Esophagus squamous epithelium (tissue), 5 donors: Measurements from ENCODE around the gene APOL4. TPM values are rescaled to one million over a fixed set of nuclear protein-coding genes. Genes with fewer than 3 reads are reported as not detected.

Experiments used
- DNase-seq: peaks from one replicate; lab custom pipeline; 2025; lab: John Stamatoyannopoulos, UW
- H3K27ac ChIP-seq, 4 donors: fragments of 200-600 bp; sonication (generic); one replicate each; pipeline ENCODE4 v1.5.1; 2016 to 2019; ENCODE audit warnings: mild to moderate bottlenecking in 1 of 4
- H3K27me3 ChIP-seq, 4 donors: fragments of 200-600 bp; sonication (generic); 1 replicate in 3 of 4; 2 replicates in 1 of 4; pipeline versions ENCODE4 v1.5.1 to v1.6.0; 2017 to 2021; ENCODE audit warnings: antibody characterized with exemption in 1 of 4
- H3K36me3 ChIP-seq, 3 donors: fragments of 200-600 bp; sonication (generic); one replicate each; pipeline ENCODE4 v1.5.1; 2016 to 2019
- H3K4me1 ChIP-seq, 3 donors: fragments of 200-600 bp; sonication (generic); one replicate each; pipeline ENCODE4 v1.5.1; 2017 to 2019
- H3K4me3 ChIP-seq, 4 donors: fragments of 200-600 bp; sonication (generic); 1 replicate in 3 of 4; 2 replicates in 1 of 4; pipeline ENCODE4 v1.5.1; 2016 to 2019; ENCODE audit warnings: mild to moderate bottlenecking in 2 of 4, moderate library complexity in 1 of 4
- H3K9me3 ChIP-seq, 3 donors: fragments of 200-600 bp; sonication (generic); one replicate each; pipeline ENCODE4 v1.5.1; 2016 to 2019
- POLR2A ChIP-seq, 4 donors: fragments of 450-650 bp; IDR thresholded peaks; one replicate each; pipeline ENCODE4 v1.6.1; 2017; ENCODE audit warnings: antibody characterized with exemption in 4 of 4, mild to moderate bottlenecking in 4 of 4, moderate library complexity in 3 of 4
- WGBS, 2 donors: methylation state at CpG; one replicate each; pipeline ENCODE4 v1.1.5; 2018; 5-methylcytosine and 5-hydroxymethylcytosine counted together
- intact Hi-C: fragments of 100-400 bp; cut with DNase I; formaldehyde crosslinking; loops from one replicate; pipeline ENCODE4 v1.15.0; 2022
- total RNA-seq, 4 donors: library from RNA; depleted of rRNA; stranded (reverse); fragments of >200 nt; gene quantifications; one replicate each; pipeline ENCODE4 v1.1.0, GENCODE V29; 2016
- TF ChIP-seq, protein P1 (sequence below), 6 experiments: fragments of 450-650 bp in 4 of 6; fragments of 200-600 bp in 2 of 6; sonication (generic) in 2 of 6; IDR thresholded peaks; one replicate each; pipeline ENCODE4 v1.5.1; 2016 to 2019; ENCODE audit warnings: antibody characterized with exemption in 6 of 6, mild to moderate bottlenecking in 4 of 6, moderate library complexity in 4 of 6
- donor health status: DM: yes; HTN: yes; CAD: no.

The APOL4 gene
- total RNA-seq, 4 donors from 2014 or later: 0.45 to 10.3 (median 2.1) TPM

DNA sequence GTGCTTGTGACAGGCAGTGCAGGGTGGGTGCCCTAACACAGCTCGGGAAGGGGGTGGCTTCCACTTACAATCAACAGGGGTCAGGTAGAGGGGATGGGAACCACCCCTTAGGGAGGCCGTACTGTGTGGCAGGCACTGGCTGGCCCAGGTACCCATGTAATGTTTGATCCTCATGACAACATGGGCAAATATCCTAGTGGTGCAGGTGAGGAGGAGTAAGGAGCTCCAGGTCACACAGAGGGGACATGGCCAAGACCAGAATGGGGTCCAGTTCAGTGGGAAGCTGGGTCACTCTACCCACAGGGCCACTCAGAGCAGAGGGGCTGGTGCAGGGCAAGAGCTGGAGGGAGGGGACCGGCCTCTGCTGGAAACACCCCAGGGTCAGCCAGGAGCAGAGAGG, 3.1 kb downstream of the APOL4 start:
- peak overlapping the region in 1 of 4 donors; percentile 64 for H3K27ac ChIP-seq
- WGBS, 2 donors: 77 to 100% methylated on average over 1 to 3 of the region's 3 CpGs
- no peak for DNase-seq

DNA sequence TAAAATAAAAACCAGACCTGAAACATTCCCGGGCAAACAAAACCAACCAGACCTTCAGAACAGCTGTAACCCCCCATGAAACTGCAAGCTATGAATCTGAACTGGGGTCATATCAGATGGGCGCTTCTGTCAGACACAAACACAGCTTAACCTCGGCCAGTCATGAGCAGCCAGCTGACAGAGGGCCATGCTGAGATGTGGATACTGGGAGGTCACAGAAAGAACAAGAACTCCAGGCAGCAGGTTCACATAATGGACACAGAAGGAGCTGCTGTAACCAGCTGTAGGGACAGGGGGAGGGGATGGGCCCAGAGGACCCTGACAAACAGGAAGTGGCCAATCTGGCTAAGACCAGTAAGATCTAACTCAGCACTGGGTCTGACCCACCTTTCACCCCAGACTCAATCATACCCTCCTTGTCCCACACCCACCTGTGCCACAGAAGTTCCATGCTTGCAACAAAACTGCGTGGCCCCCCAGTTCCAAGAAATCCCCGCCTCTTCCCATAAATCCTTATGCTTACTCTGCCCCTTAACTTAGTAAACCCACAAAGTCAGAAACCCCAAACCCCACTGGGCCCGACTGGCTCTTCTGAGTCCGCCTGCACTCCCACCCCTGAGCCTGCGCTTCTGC, 4.0 kb downstream of the APOL4 start:
- Histone ChIP-seq H3K36me3 (no peaks in the 10 kb centered on the region), H3K4me1 (peaks cover 9 to 57% (median 18%) of the 10 kb centered on the region in 3 donors), H3K4me3 (no peak overlapping the region), H3K27ac (peak overlapping the region in 2 of 4 donors; percentile 64 to 72), H3K9me3 (no peaks in the 10 kb centered on the region), H3K27me3 (no peaks in the 10 kb centered on the region)
- intact Hi-C loops: loop anchor here (10.0 kb wide), 1 partner anchor 77 kb away; no protein-coding TSS in a partner anchor
- no peak for DNase-seq
- TF ChIP-seq, protein P1, sequence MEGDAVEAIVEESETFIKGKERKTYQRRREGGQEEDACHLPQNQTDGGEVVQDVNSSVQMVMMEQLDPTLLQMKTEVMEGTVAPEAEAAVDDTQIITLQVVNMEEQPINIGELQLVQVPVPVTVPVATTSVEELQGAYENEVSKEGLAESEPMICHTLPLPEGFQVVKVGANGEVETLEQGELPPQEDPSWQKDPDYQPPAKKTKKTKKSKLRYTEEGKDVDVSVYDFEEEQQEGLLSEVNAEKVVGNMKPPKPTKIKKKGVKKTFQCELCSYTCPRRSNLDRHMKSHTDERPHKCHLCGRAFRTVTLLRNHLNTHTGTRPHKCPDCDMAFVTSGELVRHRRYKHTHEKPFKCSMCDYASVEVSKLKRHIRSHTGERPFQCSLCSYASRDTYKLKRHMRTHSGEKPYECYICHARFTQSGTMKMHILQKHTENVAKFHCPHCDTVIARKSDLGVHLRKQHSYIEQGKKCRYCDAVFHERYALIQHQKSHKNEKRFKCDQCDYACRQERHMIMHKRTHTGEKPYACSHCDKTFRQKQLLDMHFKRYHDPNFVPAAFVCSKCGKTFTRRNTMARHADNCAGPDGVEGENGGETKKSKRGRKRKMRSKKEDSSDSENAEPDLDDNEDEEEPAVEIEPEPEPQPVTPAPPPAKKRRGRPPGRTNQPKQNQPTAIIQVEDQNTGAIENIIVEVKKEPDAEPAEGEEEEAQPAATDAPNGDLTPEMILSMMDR (IDR thresholded peaks at IDR 0.05): no peak
- TF ChIP-seq POLR2A (IDR thresholded peaks at IDR 0.05): no peak
- WGBS, 2 donors: 64 to 69% methylated on average over 7 to 8 of the region's 8 CpGs

More for the DNA sequence above, 3.1 kb downstream of the APOL4 start:
- TF ChIP-seq, protein P1 (IDR thresholded peaks at IDR 0.05): no peak
- no peak for TF ChIP-seq POLR2A (IDR thresholded peaks at IDR 0.05)
- no peaks in the 10 kb centered on the region for H3K27me3 ChIP-seq
- no peak overlapping the region for H3K4me3 ChIP-seq
- peaks cover 9 to 66% (median 18%) of the 10 kb centered on the region in 3 donors for H3K4me1 ChIP-seq
- intact Hi-C loops: loop anchor here (10.0 kb wide), 1 partner anchor 76 kb away; no protein-coding TSS in a partner anchor
- H3K36me3 ChIP-seq: no peaks in the 10 kb centered on the region
- H3K9me3 ChIP-seq: no peaks in the 10 kb centered on the region

DNA sequence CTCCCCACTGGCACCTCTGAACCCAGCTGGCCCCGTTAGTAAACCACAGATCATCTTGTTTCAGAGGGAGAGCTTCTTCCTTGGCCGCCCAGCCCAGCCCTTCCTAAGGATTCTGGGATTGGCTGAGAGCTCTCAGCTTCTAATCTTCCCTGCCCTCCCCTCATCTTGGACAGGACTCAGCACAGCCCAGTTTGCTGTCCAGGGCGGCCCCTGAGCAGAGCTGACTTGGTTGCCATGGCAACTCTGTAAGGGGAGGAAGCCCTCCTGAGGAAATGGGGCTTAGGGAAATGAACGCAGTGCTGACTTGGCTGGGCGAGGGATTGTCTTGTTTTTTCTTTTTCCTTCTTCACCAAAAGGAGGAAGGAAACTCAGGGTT, 4.6 kb downstream of the APOL4 start:
- H3K27ac ChIP-seq: peak overlapping the region in 2 of 4 donors; percentile 64 to 72
- intact Hi-C loops: loop anchor here (10.0 kb wide), 1 partner anchor 78 kb away; no protein-coding TSS in a partner anchor
- TF ChIP-seq, protein P1 (IDR thresholded peaks at IDR 0.05): no peak
- no peak for DNase-seq
- WGBS, 2 donors: 31 to 33% methylated on average over 2 to 4 of the region's 5 CpGs
- no peak overlapping the region for H3K4me3 ChIP-seq
- H3K9me3 ChIP-seq: no peaks in the 10 kb centered on the region
- H3K4me1 ChIP-seq: peaks cover 6 to 51% (median 16%) of the 10 kb centered on the region in 3 donors
- no peaks in the 10 kb centered on the region for H3K27me3 ChIP-seq
- H3K36me3 ChIP-seq: no peaks in the 10 kb centered on the region

DNA sequence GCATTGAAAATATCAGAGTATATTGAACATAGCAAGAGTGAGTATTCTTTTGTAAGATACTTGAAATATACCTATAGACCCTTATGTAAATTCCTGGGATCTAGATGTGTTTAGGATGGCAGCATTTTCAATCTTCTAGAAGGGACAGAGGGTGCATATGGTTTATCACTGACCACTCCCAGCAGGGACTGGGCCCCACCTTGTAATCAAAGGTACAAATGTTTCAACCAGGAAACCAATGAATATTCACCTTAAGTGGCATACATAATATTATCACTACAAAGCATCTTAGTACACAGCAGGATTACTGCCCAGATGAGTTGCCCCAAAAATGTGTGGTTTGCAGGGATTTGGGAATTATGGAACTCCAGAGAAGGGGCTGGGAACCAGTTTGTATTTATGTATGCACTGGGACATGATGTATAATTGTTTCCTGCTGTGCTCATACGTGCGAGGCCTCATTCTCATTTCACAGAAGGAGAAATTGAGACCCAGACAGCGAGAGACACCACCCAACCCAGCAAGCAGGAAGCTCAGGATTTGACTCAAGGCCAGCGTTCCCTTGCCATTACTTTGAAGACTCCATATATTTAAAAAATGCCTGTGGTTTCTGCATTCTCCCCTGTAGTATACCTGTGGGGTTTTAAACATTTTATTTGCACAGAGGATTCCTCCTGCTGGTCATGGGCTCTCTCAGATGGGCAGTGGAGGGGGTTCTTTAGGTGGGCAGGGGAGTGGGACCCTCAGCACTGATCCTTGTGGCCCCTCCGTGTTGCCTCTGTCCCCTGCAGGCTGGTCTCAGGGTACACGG, 5.2 kb downstream of the APOL4 start:
- Histone ChIP-seq H3K36me3 (no peaks in the 10 kb centered on the region), H3K4me1 (peaks cover 0 to 49% (median 10%) of the 10 kb centered on the region in 3 donors), H3K27me3 (no peaks in the 10 kb centered on the region), H3K9me3 (no peaks in the 10 kb centered on the region), H3K4me3 (no peak overlapping the region), H3K27ac (peak overlapping the region in 2 of 4 donors; percentile 64 to 72)
- intact Hi-C loops: loop anchor here (10.0 kb wide), 1 partner anchor 78 kb away; no protein-coding TSS in a partner anchor
- TF ChIP-seq, protein P1 (IDR thresholded peaks at IDR 0.05): no peak
- TF ChIP-seq POLR2A (IDR thresholded peaks at IDR 0.05): no peak
- no peak for DNase-seq
- 60 to 65% methylated on average over 5 to 6 of the region's 6 CpGs for WGBS, 2 donors

DNA sequence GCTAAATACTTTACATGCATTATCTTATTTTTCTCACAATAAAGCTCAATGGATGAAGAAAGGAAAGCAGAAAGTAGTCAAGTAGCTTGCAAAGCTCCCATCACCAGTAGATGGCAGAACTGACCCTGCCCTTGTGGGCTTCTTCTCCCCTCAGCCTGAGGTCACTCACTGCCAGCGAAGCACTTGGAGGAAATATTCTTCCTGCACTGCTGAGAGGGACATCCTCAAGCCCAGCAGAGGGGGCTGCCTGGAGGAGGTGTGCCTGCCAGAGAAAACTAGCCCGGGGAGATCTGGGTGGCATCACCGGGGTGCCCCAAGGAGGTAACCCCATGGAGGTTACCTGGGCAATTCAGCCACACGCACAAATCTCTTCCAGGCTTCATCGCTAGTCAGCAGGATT, 6.6 kb downstream of the APOL4 start:
- DNase-seq: no peak
- intact Hi-C loops: loop anchor here (10.0 kb wide), 1 partner anchor 80 kb away; no protein-coding TSS in a partner anchor
- TF ChIP-seq POLR2A (IDR thresholded peaks at IDR 0.05): no peak
- TF ChIP-seq, protein P1 (IDR thresholded peaks at IDR 0.05): peak; percentile 62 to 75 (median 70)
- H3K36me3 ChIP-seq: no peaks in the 10 kb centered on the region
- WGBS, 2 donors: 38 to 58% methylated on average over 4 to 5 of the region's 5 CpGs
- H3K27me3 ChIP-seq: no peaks in the 10 kb centered on the region
- no peak overlapping the region for H3K4me3 ChIP-seq
- no peak overlapping the region for H3K27ac ChIP-seq
- H3K9me3 ChIP-seq: no peaks in the 10 kb centered on the region
- peaks cover 0 to 43% (median 10%) of the 10 kb centered on the region in 3 donors for H3K4me1 ChIP-seq
